ENCODE results near the gene PCNX3.
A peak's percentile ranks its signal among the peaks of the same experiment; 100 is the strongest.

DNA sequence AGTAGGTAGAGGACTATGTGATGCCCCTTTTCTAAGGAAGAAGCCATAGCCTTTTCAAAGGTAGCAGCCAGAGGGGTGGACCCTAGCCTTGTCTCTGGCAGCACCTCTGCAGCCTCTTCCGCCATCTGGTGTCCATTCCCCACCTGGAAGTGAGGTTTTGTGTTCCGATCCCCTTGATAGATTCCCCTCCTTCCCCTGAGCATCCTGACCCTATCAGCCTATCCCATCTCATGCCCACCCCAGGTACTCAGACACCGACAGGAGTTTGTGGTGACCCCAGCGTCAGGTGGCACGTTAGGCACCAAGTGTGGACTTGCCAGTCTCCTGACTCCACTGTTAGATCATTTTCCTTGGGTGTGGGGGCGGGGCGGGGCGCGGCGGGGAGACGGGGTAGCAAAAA lies 43.6 kb upstream of the PCNX3 start:
- TF ChIP-seq, protein P1, sequence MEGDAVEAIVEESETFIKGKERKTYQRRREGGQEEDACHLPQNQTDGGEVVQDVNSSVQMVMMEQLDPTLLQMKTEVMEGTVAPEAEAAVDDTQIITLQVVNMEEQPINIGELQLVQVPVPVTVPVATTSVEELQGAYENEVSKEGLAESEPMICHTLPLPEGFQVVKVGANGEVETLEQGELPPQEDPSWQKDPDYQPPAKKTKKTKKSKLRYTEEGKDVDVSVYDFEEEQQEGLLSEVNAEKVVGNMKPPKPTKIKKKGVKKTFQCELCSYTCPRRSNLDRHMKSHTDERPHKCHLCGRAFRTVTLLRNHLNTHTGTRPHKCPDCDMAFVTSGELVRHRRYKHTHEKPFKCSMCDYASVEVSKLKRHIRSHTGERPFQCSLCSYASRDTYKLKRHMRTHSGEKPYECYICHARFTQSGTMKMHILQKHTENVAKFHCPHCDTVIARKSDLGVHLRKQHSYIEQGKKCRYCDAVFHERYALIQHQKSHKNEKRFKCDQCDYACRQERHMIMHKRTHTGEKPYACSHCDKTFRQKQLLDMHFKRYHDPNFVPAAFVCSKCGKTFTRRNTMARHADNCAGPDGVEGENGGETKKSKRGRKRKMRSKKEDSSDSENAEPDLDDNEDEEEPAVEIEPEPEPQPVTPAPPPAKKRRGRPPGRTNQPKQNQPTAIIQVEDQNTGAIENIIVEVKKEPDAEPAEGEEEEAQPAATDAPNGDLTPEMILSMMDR (IDR thresholded peaks at IDR 0.05): peak; percentile 17 to 31 (median 28)
- TF ChIP-seq EP300 (IDR thresholded peaks at IDR 0.05; ENCODE audit: low read depth): no peak
- no peak for TF ChIP-seq POLR2A (IDR thresholded peaks at IDR 0.05)
